ENCODE data around the gene AP5Z1.

Gene AP5Z1

GRCh38 chr7:4823441-4824119, 48.2 kb downstream of the AP5Z1 start:
- no peaks in the 10 kb centered on the region for H3K9me3 ChIP-seq (ENCODE audit: severe bottlenecking)
- TF ChIP-seq CTCF (IDR thresholded peaks at IDR 0.05; ENCODE audit: poor library complexity, severe bottlenecking): no peak
- H3K4me1 ChIP-seq (ENCODE audit: insufficient read depth, poor library complexity, severe bottlenecking): no peaks in the 10 kb centered on the region
- H3K4me3 ChIP-seq (ENCODE audit: severe bottlenecking): no peak overlapping the region
- DNase-seq (ENCODE audit: low spot score) (no peak), ATAC-seq (ENCODE audit: low read depth) (no peak)
- H3K36me3 ChIP-seq (ENCODE audit: low read depth): no peaks in the 10 kb centered on the region
- H3K27me3 ChIP-seq (ENCODE audit: insufficient read depth, poor library complexity, severe bottlenecking): no peaks in the 10 kb centered on the region
- H3K27ac ChIP-seq (ENCODE audit: poor library complexity, severe bottlenecking): no peak overlapping the region

- no peak overlapping the region for H3K27ac ChIP-seq (ENCODE audit: poor library complexity, severe bottlenecking)
- no peak for DNase-seq (ENCODE audit: low spot score)
- no peaks in the 10 kb centered on the region for H3K27me3 ChIP-seq (ENCODE audit: insufficient read depth, poor library complexity, severe bottlenecking)
- H3K4me1 ChIP-seq (ENCODE audit: insufficient read depth, poor library complexity, severe bottlenecking): no peaks in the 10 kb centered on the region
- no peaks in the 10 kb centered on the region for H3K36me3 ChIP-seq (ENCODE audit: low read depth)
- H3K9me3 ChIP-seq (ENCODE audit: severe bottlenecking): no peaks in the 10 kb centered on the region
- TF ChIP-seq CTCF (IDR thresholded peaks at IDR 0.05; ENCODE audit: poor library complexity, severe bottlenecking): no peak
- ATAC-seq (ENCODE audit: low read depth): no peak
- H3K4me3 ChIP-seq (ENCODE audit: severe bottlenecking): no peak overlapping the region
Measured at GRCh38 chr7:4824120-4824775, 48.8 kb downstream of the AP5Z1 start.

GRCh38 chr7:4825081-4825480, 49.7 kb downstream of the AP5Z1 start:
- no peak for ATAC-seq (ENCODE audit: low read depth)

GRCh38 chr7:4828720-4829383, 53.4 kb downstream of the AP5Z1 start:
- no peak for TF ChIP-seq CTCF (IDR thresholded peaks at IDR 0.05; ENCODE audit: poor library complexity, severe bottlenecking)
- Histone ChIP-seq H3K27ac (ENCODE audit: poor library complexity, severe bottlenecking) (no peak overlapping the region), H3K4me3 (ENCODE audit: severe bottlenecking) (no peak overlapping the region), H3K4me1 (ENCODE audit: insufficient read depth, poor library complexity, severe bottlenecking) (no peaks in the 10 kb centered on the region), H3K36me3 (ENCODE audit: low read depth) (no peaks in the 10 kb centered on the region), H3K27me3 (ENCODE audit: insufficient read depth, poor library complexity, severe bottlenecking) (no peaks in the 10 kb centered on the region), H3K9me3 (ENCODE audit: severe bottlenecking) (no peaks in the 10 kb centered on the region)
- DNase-seq (ENCODE audit: low spot score) (no peak), ATAC-seq (ENCODE audit: low read depth) (no peak)

More at GRCh38 chr7:4825081-4825480, 49.7 kb downstream of the AP5Z1 start:
- Histone ChIP-seq H3K27ac (ENCODE audit: poor library complexity, severe bottlenecking) (no peak overlapping the region), H3K36me3 (ENCODE audit: low read depth) (no peaks in the 10 kb centered on the region), H3K27me3 (ENCODE audit: insufficient read depth, poor library complexity, severe bottlenecking) (no peaks in the 10 kb centered on the region), H3K4me3 (ENCODE audit: severe bottlenecking) (no peak overlapping the region), H3K4me1 (ENCODE audit: insufficient read depth, poor library complexity, severe bottlenecking) (no peaks in the 10 kb centered on the region), H3K9me3 (ENCODE audit: severe bottlenecking) (no peaks in the 10 kb centered on the region)
- DNase-seq (ENCODE audit: low spot score): no peak
- TF ChIP-seq CTCF (IDR thresholded peaks at IDR 0.05; ENCODE audit: poor library complexity, severe bottlenecking): no peak

Data from RWPE2 (cell line).